Measurements from ENCODE around the gene NCAM2. TPM values are rescaled to one million over a fixed set of nuclear protein-coding genes. Genes with fewer than 3 reads are reported as not detected.

Gene NCAM2
- polyA plus RNA-seq, 4 donors, result 0.65 to 1.7 TPM; not detected in 2

GRCh38 chr21:21309510-21309909, 311.3 kb downstream of the NCAM2 start:
- Histone ChIP-seq H3K36me3 (ENCODE audit: control insufficient read depth in 3 of 3, insufficient read depth in 2 of 3, low read depth in 1 of 3, low read length in 3 of 3) (no peaks in the 10 kb centered on the region), H3K9me3 (ENCODE audit: control insufficient read depth in 2 of 2, insufficient read depth in 1 of 2, low read depth in 1 of 2, low read length in 1 of 2) (peaks cover 0 to 2% of the 10 kb centered on the region in 2 donors), H3K27me3 (ENCODE audit: control insufficient read depth in 3 of 3, insufficient read depth in 3 of 3, low read length in 3 of 3) (no peaks in the 10 kb centered on the region), H3K4me1 (ENCODE audit: control insufficient read depth in 3 of 3, insufficient read depth in 2 of 3, low read depth in 1 of 3, low read length in 2 of 3) (no peaks in the 10 kb centered on the region), H3K4me3 (ENCODE audit: low read depth in 1 of 3, low read length in 3 of 3) (no peak overlapping the region), H3K27ac (ENCODE audit: low read depth in 1 of 3, low read length in 2 of 3) (no peak overlapping the region)
- 69 to 82% (median 76%) methylated on average over 1 of the region's 1 CpG for WGBS, 3 donors
- DNase-seq, result no peak
- no peak for FAIRE-seq

- Histone ChIP-seq H3K4me3 (ENCODE audit: low read depth in 1 of 3, low read length in 3 of 3) (no peak overlapping the region), H3K27me3 (ENCODE audit: control insufficient read depth in 3 of 3, insufficient read depth in 3 of 3, low read length in 3 of 3) (no peaks in the 10 kb centered on the region), H3K27ac (ENCODE audit: low read depth in 1 of 3, low read length in 2 of 3) (no peak overlapping the region), H3K4me1 (ENCODE audit: control insufficient read depth in 3 of 3, insufficient read depth in 2 of 3, low read depth in 1 of 3, low read length in 2 of 3) (no peaks in the 10 kb centered on the region), H3K36me3 (ENCODE audit: control insufficient read depth in 3 of 3, insufficient read depth in 2 of 3, low read depth in 1 of 3, low read length in 3 of 3) (no peaks in the 10 kb centered on the region), H3K9me3 (ENCODE audit: control insufficient read depth in 2 of 2, insufficient read depth in 1 of 2, low read depth in 1 of 2, low read length in 1 of 2) (peaks cover 0 to 2% of the 10 kb centered on the region in 2 donors)
- 82 to 89% (median 83%) methylated on average over 5 of the region's 5 CpGs for WGBS, 3 donors
- no peak for FAIRE-seq
- no peak for DNase-seq
Measured at GRCh38 chr21:21324297-21324696, 326.1 kb downstream of the NCAM2 start.

- Histone ChIP-seq H3K4me1 (ENCODE audit: control insufficient read depth in 3 of 3, insufficient read depth in 2 of 3, low read depth in 1 of 3, low read length in 2 of 3) (no peaks in the 10 kb centered on the region), H3K27ac (ENCODE audit: low read depth in 1 of 3, low read length in 2 of 3) (no peak overlapping the region), H3K4me3 (ENCODE audit: low read depth in 1 of 3, low read length in 3 of 3) (no peak overlapping the region), H3K36me3 (ENCODE audit: control insufficient read depth in 3 of 3, insufficient read depth in 2 of 3, low read depth in 1 of 3, low read length in 3 of 3) (no peaks in the 10 kb centered on the region), H3K27me3 (ENCODE audit: control insufficient read depth in 3 of 3, insufficient read depth in 3 of 3, low read length in 3 of 3) (no peaks in the 10 kb centered on the region), H3K9me3 (ENCODE audit: control insufficient read depth in 2 of 2, insufficient read depth in 1 of 2, low read depth in 1 of 2, low read length in 1 of 2) (no peaks in the 10 kb centered on the region)
- no peak for FAIRE-seq
- WGBS, 3 donors, result 63 to 78% (median 74%) methylated on average over 3 of the region's 3 CpGs
- DNase-seq, result no peak
Measured at GRCh38 chr21:21332492-21332891, 334.3 kb downstream of the NCAM2 start.

- Histone ChIP-seq H3K36me3 (ENCODE audit: control insufficient read depth in 3 of 3, insufficient read depth in 2 of 3, low read depth in 1 of 3, low read length in 3 of 3) (no peaks in the 10 kb centered on the region), H3K4me1 (ENCODE audit: control insufficient read depth in 3 of 3, insufficient read depth in 2 of 3, low read depth in 1 of 3, low read length in 2 of 3) (no peaks in the 10 kb centered on the region), H3K27me3 (ENCODE audit: control insufficient read depth in 3 of 3, insufficient read depth in 3 of 3, low read length in 3 of 3) (no peaks in the 10 kb centered on the region), H3K4me3 (ENCODE audit: low read depth in 1 of 3, low read length in 3 of 3) (no peak overlapping the region), H3K9me3 (ENCODE audit: control insufficient read depth in 2 of 2, insufficient read depth in 1 of 2, low read depth in 1 of 2, low read length in 1 of 2) (peaks cover 0 to 18% of the 10 kb centered on the region in 2 donors), H3K27ac (ENCODE audit: low read depth in 1 of 3, low read length in 2 of 3) (no peak overlapping the region)
- DNase-seq (no peak), FAIRE-seq (no peak)
- 85 to 91% (median 85%) methylated on average over 2 of the region's 2 CpGs for WGBS, 3 donors
Measured at GRCh38 chr21:21341041-21341440, 342.8 kb downstream of the NCAM2 start.

- H3K27ac ChIP-seq (ENCODE audit: low read depth in 1 of 3, low read length in 2 of 3), result no peak overlapping the region
- H3K36me3 ChIP-seq (ENCODE audit: control insufficient read depth in 3 of 3, insufficient read depth in 2 of 3, low read depth in 1 of 3, low read length in 3 of 3), result no peaks in the 10 kb centered on the region
- no peak for DNase-seq
- 55 to 73% (median 57%) methylated on average over 1 of the region's 1 CpG for WGBS, 3 donors
- no peaks in the 10 kb centered on the region for H3K27me3 ChIP-seq (ENCODE audit: control insufficient read depth in 3 of 3, insufficient read depth in 3 of 3, low read length in 3 of 3)
- no peak overlapping the region for H3K4me3 ChIP-seq (ENCODE audit: low read depth in 1 of 3, low read length in 3 of 3)
- FAIRE-seq, result no peak
- H3K9me3 ChIP-seq (ENCODE audit: control insufficient read depth in 2 of 2, insufficient read depth in 1 of 2, low read depth in 1 of 2, low read length in 1 of 2), result peaks cover 0 to 18% of the 10 kb centered on the region in 2 donors
- H3K4me1 ChIP-seq (ENCODE audit: control insufficient read depth in 3 of 3, insufficient read depth in 2 of 3, low read depth in 1 of 3, low read length in 2 of 3), result no peaks in the 10 kb centered on the region
Measured at GRCh38 chr21:21345296-21345695, 347.1 kb downstream of the NCAM2 start.

- Histone ChIP-seq H3K9me3 (ENCODE audit: control insufficient read depth in 2 of 2, insufficient read depth in 1 of 2, low read depth in 1 of 2, low read length in 1 of 2) (peaks cover 0 to 18% of the 10 kb centered on the region in 2 donors), H3K4me1 (ENCODE audit: control insufficient read depth in 3 of 3, insufficient read depth in 2 of 3, low read depth in 1 of 3, low read length in 2 of 3) (no peaks in the 10 kb centered on the region), H3K27ac (ENCODE audit: low read depth in 1 of 3, low read length in 2 of 3) (no peak overlapping the region), H3K4me3 (ENCODE audit: low read depth in 1 of 3, low read length in 3 of 3) (no peak overlapping the region), H3K36me3 (ENCODE audit: control insufficient read depth in 3 of 3, insufficient read depth in 2 of 3, low read depth in 1 of 3, low read length in 3 of 3) (no peaks in the 10 kb centered on the region), H3K27me3 (ENCODE audit: control insufficient read depth in 3 of 3, insufficient read depth in 3 of 3, low read length in 3 of 3) (no peaks in the 10 kb centered on the region)
- DNase-seq, result no peak
- no peak for FAIRE-seq
Measured at GRCh38 chr21:21345872-21346271, 347.7 kb downstream of the NCAM2 start.

GRCh38 chr21:21366277-21366676, 368.1 kb downstream of the NCAM2 start:
- no peak for DNase-seq
- no peaks in the 10 kb centered on the region for H3K36me3 ChIP-seq (ENCODE audit: control insufficient read depth in 3 of 3, insufficient read depth in 2 of 3, low read depth in 1 of 3, low read length in 3 of 3)
- no peaks in the 10 kb centered on the region for H3K9me3 ChIP-seq (ENCODE audit: control insufficient read depth in 2 of 2, insufficient read depth in 1 of 2, low read depth in 1 of 2, low read length in 1 of 2)
- no peak for FAIRE-seq
- no peaks in the 10 kb centered on the region for H3K27me3 ChIP-seq (ENCODE audit: control insufficient read depth in 3 of 3, insufficient read depth in 3 of 3, low read length in 3 of 3)
- no peak overlapping the region for H3K27ac ChIP-seq (ENCODE audit: low read depth in 1 of 3, low read length in 2 of 3)
- no peak overlapping the region for H3K4me3 ChIP-seq (ENCODE audit: low read depth in 1 of 3, low read length in 3 of 3)
- H3K4me1 ChIP-seq (ENCODE audit: control insufficient read depth in 3 of 3, insufficient read depth in 2 of 3, low read depth in 1 of 3, low read length in 2 of 3), result no peaks in the 10 kb centered on the region

- H3K27me3 ChIP-seq (ENCODE audit: control insufficient read depth in 3 of 3, insufficient read depth in 3 of 3, low read length in 3 of 3), result no peaks in the 10 kb centered on the region
- no peaks in the 10 kb centered on the region for H3K4me1 ChIP-seq (ENCODE audit: control insufficient read depth in 3 of 3, insufficient read depth in 2 of 3, low read depth in 1 of 3, low read length in 2 of 3)
- H3K36me3 ChIP-seq (ENCODE audit: control insufficient read depth in 3 of 3, insufficient read depth in 2 of 3, low read depth in 1 of 3, low read length in 3 of 3), result no peaks in the 10 kb centered on the region
- H3K9me3 ChIP-seq (ENCODE audit: control insufficient read depth in 2 of 2, insufficient read depth in 1 of 2, low read depth in 1 of 2, low read length in 1 of 2), result no peaks in the 10 kb centered on the region
- H3K4me3 ChIP-seq (ENCODE audit: low read depth in 1 of 3, low read length in 3 of 3), result no peak overlapping the region
- H3K27ac ChIP-seq (ENCODE audit: low read depth in 1 of 3, low read length in 2 of 3), result no peak overlapping the region
- FAIRE-seq (no peak), DNase-seq (no peak)
Measured at GRCh38 chr21:21367583-21367982, 369.4 kb downstream of the NCAM2 start.

GRCh38 chr21:21373969-21374368, 375.8 kb downstream of the NCAM2 start:
- Histone ChIP-seq H3K9me3 (ENCODE audit: control insufficient read depth in 2 of 2, insufficient read depth in 1 of 2, low read depth in 1 of 2, low read length in 1 of 2) (no peaks in the 10 kb centered on the region), H3K4me1 (ENCODE audit: control insufficient read depth in 3 of 3, insufficient read depth in 2 of 3, low read depth in 1 of 3, low read length in 2 of 3) (no peaks in the 10 kb centered on the region), H3K36me3 (ENCODE audit: control insufficient read depth in 3 of 3, insufficient read depth in 2 of 3, low read depth in 1 of 3, low read length in 3 of 3) (no peaks in the 10 kb centered on the region), H3K27ac (ENCODE audit: low read depth in 1 of 3, low read length in 2 of 3) (no peak overlapping the region), H3K4me3 (ENCODE audit: low read depth in 1 of 3, low read length in 3 of 3) (no peak overlapping the region), H3K27me3 (ENCODE audit: control insufficient read depth in 3 of 3, insufficient read depth in 3 of 3, low read length in 3 of 3) (no peaks in the 10 kb centered on the region)
- DNase-seq, result no peak
- no peak for FAIRE-seq
- 42 to 64% (median 46%) methylated on average over 1 of the region's 1 CpG for WGBS, 3 donors

All from small intestine (tissue), 7 donors.